HFF-Myc (cell line): ENCODE data around the gene ZNF281.

Experiments used
- DNase-seq: peaks from one replicate; pipeline ENCODE4 v3.0.0-alpha.2; 2011; ENCODE audit warnings: low read depth; ENCODE audit errors: extremely low read depth
- H3K4me3 ChIP-seq: replicated peaks from 2 replicates; pipeline ENCODE4 v1.5.1; 2011; ENCODE audit warnings: low read depth, mild to moderate bottlenecking, control low read depth, low read length
- TF ChIP-seq, protein P1 (sequence below): IDR thresholded peaks from 2 replicates; pipeline ENCODE4 v1.5.1; 2012; ENCODE audit warnings: mild to moderate bottlenecking, low read depth, low read length, control low read depth; ENCODE audit errors: missing control alignments

Gene ZNF281, protein sequence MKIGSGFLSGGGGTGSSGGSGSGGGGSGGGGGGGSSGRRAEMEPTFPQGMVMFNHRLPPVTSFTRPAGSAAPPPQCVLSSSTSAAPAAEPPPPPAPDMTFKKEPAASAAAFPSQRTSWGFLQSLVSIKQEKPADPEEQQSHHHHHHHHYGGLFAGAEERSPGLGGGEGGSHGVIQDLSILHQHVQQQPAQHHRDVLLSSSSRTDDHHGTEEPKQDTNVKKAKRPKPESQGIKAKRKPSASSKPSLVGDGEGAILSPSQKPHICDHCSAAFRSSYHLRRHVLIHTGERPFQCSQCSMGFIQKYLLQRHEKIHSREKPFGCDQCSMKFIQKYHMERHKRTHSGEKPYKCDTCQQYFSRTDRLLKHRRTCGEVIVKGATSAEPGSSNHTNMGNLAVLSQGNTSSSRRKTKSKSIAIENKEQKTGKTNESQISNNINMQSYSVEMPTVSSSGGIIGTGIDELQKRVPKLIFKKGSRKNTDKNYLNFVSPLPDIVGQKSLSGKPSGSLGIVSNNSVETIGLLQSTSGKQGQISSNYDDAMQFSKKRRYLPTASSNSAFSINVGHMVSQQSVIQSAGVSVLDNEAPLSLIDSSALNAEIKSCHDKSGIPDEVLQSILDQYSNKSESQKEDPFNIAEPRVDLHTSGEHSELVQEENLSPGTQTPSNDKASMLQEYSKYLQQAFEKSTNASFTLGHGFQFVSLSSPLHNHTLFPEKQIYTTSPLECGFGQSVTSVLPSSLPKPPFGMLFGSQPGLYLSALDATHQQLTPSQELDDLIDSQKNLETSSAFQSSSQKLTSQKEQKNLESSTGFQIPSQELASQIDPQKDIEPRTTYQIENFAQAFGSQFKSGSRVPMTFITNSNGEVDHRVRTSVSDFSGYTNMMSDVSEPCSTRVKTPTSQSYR

GRCh38 chr1:200409761-200410565, at the start of gene ZNF281:
TSS of gene ZNF281 (minus strand) at chr1:200410036. CDS start at chr1:200409705, 331 bp downstream.
- DNase-seq, result peak; percentile 66
- peak within 1 kb of the TSS; percentile 83 for H3K4me3 ChIP-seq
- TF ChIP-seq, protein P1, sequence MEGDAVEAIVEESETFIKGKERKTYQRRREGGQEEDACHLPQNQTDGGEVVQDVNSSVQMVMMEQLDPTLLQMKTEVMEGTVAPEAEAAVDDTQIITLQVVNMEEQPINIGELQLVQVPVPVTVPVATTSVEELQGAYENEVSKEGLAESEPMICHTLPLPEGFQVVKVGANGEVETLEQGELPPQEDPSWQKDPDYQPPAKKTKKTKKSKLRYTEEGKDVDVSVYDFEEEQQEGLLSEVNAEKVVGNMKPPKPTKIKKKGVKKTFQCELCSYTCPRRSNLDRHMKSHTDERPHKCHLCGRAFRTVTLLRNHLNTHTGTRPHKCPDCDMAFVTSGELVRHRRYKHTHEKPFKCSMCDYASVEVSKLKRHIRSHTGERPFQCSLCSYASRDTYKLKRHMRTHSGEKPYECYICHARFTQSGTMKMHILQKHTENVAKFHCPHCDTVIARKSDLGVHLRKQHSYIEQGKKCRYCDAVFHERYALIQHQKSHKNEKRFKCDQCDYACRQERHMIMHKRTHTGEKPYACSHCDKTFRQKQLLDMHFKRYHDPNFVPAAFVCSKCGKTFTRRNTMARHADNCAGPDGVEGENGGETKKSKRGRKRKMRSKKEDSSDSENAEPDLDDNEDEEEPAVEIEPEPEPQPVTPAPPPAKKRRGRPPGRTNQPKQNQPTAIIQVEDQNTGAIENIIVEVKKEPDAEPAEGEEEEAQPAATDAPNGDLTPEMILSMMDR, result no peak

DNA sequence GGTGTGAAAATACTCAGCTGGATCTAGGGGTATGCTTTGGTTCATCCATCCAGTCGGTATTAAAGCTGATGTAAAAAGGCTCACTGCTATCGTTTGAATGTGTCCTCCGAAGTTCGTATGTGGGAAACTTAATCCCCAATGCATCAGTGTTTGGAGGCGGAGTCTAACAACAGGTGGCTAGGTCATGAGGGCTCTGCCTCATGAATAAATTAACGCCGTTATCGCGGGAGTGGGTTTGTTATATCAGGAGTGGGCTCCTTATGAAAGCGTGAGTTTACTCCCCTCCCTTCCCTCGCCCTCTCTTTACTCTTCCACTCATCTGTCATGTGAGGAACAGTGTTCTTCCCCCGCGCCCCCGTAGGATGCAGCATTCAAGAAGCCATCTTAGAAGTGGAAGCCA, 48.9 kb upstream of the ZNF281 start:
- DNase-seq, result no peak
- TF ChIP-seq, protein P1, result no peak

GRCh38 chr1:200457810-200458209, 48.0 kb upstream of the ZNF281 start:
- no peak for DNase-seq
- TF ChIP-seq, protein P1, result no peak
- no peak overlapping the region for H3K4me3 ChIP-seq

More for the DNA sequence above, 48.9 kb upstream of the ZNF281 start:
- no peak overlapping the region for H3K4me3 ChIP-seq

- H3K4me3 ChIP-seq, result no peak overlapping the region
- TF ChIP-seq, protein P1, result no peak
- no peak for DNase-seq
These were observed 44.6 kb upstream of the ZNF281 start for GRCh38 chr1:200454425-200454824.

- no peak overlapping the region for H3K4me3 ChIP-seq
- TF ChIP-seq, protein P1, result no peak
- DNase-seq, result no peak
These were observed 43.7 kb upstream of the ZNF281 start for GRCh38 chr1:200453553-200453905.

DNA sequence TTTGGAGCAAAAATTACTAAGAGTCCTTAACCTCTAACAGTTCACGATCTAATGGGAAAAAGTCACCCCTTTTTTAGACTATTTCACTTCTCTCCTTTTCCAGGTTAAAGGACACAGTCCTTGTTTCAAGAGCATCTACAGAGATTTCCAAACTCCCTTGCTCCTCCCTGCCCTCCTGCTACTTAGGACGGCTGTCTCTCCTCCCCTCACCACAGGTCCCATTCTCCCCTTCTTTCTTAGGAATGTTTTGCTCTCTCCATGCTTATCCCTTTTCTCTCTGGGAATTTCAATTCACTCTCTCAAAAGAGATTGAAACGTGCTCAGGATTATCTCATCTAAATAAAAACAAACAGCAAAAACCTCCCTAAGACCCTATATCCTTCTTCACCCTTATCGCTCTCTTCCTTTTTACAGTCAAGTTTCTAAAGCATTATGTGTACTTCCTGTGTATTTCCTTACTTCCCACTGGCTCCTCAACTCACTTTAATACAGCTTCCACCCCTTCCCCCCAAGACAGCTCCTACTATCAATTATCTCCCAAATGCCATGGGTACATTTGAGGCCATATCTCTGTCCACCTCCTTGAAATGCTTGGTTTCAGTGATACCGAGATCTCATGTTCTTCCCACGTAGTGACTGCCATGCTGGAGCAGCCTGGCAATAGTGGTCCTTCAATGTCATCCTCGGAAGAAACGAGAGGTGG, 43.2 kb upstream of the ZNF281 start:
- TF ChIP-seq, protein P1, result no peak
- no peak overlapping the region for H3K4me3 ChIP-seq
- no peak for DNase-seq
